ENCODE results near the gene GAA.
A peak's percentile ranks its signal among the peaks of the same experiment; 100 is the strongest.

The GAA gene

DNA sequence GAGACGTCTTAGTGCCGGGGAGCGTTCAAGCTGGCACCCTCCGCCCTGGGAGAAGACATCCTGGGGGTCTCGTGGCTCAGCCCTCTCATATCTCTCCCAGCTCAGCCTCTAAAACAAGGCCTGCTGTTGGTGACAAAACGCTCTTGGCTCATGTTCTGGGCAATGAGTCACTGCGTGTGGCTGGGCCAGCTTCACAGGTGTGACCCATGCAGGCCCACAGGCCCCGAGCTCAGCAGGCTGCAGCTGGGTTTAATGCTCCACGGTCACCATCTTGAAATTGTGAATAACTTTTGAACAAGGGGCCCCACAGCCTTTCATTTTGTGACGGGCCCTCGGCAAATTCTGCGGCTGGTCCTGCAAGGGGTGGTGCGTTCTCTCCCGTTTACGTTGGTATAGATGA, 22.4 kb downstream of the GAA start:
- TF ChIP-seq, protein P1, sequence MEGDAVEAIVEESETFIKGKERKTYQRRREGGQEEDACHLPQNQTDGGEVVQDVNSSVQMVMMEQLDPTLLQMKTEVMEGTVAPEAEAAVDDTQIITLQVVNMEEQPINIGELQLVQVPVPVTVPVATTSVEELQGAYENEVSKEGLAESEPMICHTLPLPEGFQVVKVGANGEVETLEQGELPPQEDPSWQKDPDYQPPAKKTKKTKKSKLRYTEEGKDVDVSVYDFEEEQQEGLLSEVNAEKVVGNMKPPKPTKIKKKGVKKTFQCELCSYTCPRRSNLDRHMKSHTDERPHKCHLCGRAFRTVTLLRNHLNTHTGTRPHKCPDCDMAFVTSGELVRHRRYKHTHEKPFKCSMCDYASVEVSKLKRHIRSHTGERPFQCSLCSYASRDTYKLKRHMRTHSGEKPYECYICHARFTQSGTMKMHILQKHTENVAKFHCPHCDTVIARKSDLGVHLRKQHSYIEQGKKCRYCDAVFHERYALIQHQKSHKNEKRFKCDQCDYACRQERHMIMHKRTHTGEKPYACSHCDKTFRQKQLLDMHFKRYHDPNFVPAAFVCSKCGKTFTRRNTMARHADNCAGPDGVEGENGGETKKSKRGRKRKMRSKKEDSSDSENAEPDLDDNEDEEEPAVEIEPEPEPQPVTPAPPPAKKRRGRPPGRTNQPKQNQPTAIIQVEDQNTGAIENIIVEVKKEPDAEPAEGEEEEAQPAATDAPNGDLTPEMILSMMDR (IDR thresholded peaks at IDR 0.05; ENCODE audit: low read length, missing control alignments): no peak
- no peak overlapping the region for H3K4me3 ChIP-seq (replicated peaks; ENCODE audit: low read depth, low read length)
- peak; percentile 48 for DNase-seq (ENCODE audit: low read depth)

DNA sequence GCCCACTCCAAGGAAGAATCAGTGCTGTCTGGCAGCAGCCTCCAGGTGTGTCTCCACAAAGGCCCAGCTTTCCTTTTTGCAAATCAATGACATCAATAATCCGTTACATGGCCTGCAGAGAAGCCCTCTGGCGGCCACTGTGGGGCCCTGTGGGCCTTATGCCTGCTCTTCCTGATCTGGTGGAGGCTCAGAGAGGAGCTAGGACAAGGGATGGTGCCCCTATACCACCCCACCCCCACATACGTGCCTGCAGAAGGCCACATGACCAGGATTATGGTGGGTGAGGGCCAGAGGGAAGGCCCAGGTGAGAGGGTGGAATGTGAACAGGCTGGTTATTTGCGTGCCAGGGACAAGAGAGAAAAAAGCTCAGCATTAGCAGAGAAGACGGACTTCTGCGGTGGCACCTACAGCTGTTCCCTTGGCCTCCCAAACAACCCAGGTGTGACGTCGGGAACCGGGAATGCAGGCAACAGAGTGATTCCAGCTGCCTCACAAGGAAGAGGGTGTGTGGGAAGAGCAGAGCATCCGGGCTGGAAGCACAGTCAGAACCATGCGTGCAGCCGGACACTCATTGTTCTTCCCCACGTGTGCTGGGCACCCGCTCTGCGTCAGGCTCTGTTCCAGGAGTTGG, 23.1 kb downstream of the GAA start:
- peak; percentile 89 for DNase-seq (ENCODE audit: low read depth)
- no peak overlapping the region for H3K4me3 ChIP-seq (replicated peaks; ENCODE audit: low read depth, low read length)
- TF ChIP-seq, protein P1 (IDR thresholded peaks at IDR 0.05; ENCODE audit: low read length, missing control alignments): peak; percentile 57

DNA sequence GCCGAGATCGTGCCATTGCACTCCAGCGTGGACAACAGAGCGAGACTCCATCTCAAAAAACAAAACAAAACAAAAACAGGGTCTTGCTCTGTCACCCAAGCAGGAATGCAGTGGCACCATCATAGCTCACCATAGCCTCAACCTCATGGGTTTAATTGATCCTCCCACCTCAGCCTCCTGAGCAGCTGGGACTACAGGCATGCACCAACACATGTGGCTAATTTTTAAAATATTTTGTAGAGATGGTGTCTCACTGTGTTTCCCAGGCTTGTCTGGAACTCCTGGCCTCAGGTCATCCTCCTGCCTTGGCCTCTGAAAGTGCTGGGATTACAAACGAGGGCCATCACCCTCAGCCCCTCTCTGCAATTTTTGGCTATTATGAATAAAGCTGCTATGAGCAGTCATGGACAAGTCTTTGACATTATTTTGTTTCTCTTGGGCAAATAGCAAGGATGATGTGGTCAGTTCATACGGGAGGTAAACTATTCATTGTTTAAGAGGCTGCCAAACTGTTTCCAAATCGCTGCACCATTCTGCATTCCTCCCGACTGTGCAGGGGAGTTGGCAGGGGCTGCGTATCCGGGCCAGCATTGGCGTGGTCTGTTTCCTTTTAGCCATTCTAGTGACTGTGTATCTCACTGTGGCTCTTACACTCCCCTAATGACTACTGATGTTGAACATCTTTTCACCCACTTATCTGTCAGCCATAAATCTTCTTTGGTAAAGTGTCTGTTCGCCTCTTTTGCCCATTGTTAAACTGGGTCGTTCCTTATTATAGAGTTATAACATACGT, 24.5 kb downstream of the GAA start:
- TF ChIP-seq, protein P1 (IDR thresholded peaks at IDR 0.05; ENCODE audit: low read length, missing control alignments): no peak
- DNase-seq (ENCODE audit: low read depth): peak; percentile 93
- no peak overlapping the region for H3K4me3 ChIP-seq (replicated peaks; ENCODE audit: low read depth, low read length)

DNA sequence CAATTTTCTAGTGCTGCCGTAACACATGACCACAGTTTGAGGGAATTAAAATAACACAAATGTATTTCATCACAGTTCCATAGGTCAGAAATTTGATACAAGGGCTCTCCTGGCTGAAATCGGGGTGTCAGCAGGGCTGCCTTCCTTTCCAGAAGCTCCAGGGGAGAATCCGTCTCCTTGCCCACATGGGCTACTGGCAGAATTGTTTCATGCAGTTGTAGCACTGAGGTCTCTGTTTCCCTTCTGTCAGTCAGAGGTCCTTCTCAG, 25.0 kb downstream of the GAA start:
- no peak overlapping the region for H3K4me3 ChIP-seq (replicated peaks; ENCODE audit: low read depth, low read length)
- TF ChIP-seq, protein P1 (IDR thresholded peaks at IDR 0.05; ENCODE audit: low read length, missing control alignments): no peak
- DNase-seq (ENCODE audit: low read depth): no peak

DNA sequence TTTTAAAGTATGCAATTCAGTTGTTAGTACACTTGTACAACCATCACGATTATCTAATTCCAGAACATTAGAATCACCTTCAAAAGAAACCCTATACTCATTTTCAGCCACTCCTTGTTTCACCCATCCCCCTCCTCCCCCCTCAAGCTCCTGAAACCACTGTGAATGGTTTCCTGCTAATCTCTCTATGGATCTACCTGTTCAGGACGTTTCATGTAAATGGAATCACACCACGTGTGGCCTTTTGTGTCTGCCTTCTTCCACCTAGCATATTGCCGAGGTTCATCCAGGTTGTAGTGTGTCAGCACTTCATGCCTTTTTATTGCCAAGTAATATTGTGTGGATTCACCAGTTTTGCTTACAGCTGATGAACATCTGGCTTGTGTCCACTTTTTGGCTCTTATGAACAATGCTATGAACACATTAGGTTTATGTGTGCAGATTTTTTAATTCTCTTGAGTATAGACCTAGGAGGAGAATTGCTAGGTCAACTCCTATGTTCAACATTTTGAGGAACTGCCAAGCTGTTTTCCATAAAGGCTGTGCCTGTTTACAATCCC, 27.7 kb downstream of the GAA start:
- TF ChIP-seq, protein P1 (IDR thresholded peaks at IDR 0.05; ENCODE audit: low read length, missing control alignments): no peak
- peak; percentile 22 for DNase-seq (ENCODE audit: low read depth)
- no peak overlapping the region for H3K4me3 ChIP-seq (replicated peaks; ENCODE audit: low read depth, low read length)

DNA sequence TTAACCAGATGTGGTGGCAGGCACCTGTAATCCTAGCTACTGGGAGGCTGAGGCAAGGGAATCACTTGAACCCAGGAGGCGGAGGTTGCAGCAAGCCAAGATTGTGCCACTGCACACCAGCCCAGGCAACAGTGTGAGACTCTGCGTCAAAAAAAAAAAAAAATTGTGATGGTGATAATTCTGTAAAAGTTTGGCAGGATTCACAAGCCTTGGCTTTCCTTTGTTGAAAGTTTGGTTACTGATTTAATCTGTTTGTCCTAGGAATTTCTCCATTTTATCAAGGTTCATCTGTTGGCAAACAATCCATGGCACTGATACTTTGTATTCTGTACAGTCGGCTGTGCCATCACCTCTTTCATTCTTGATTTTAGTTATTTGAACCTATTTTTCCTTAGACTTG, 29.6 kb downstream of the GAA start:
- no peak for DNase-seq (ENCODE audit: low read depth)
- TF ChIP-seq, protein P1 (IDR thresholded peaks at IDR 0.05; ENCODE audit: low read length, missing control alignments): no peak
- H3K4me3 ChIP-seq (replicated peaks; ENCODE audit: low read depth, low read length): no peak overlapping the region

Data from fibroblast of pulmonary artery (primary cell).